ENCODE measurements around the gene GNG11. TPM values are rescaled to one million over a fixed set of nuclear protein-coding genes. Genes with fewer than 3 reads are reported as not detected.

GNG11 gene
- total RNA-seq, 3 donors from 2014 or later (not counting 1 experiment from before 2014, with no cell fraction given), result 0.57 to 4.0 (median 1.5) TPM

GRCh38 chr7:93927585-93927984 lies 6.0 kb downstream of the GNG11 start:
- DNase-seq (no peak), ATAC-seq (no peak)
- Mint-ChIP-seq H3K36me3 (no peaks in the 10 kb centered on the region), H3K27me3 (ENCODE audit: low read depth in 2 of 2) (peaks cover 26 to 63% of the 10 kb centered on the region in 2 donors), H3K4me3 (no peak overlapping the region), H3K9me3 (no peaks in the 10 kb centered on the region), H3K27ac (no peak overlapping the region), H3K4me1 (no peaks in the 10 kb centered on the region)
- no peaks in the 10 kb centered on the region for H3K4me1 ChIP-seq (ENCODE audit: control insufficient read depth, insufficient read depth, low read length)
- no peak overlapping the region for H3K4me3 ChIP-seq (ENCODE audit: low read length)
- WGBS (ENCODE audit: insufficient coverage), result 85% methylated on average over 3 of the region's 3 CpGs
- no peak for TF ChIP-seq CTCF (IDR thresholded peaks at IDR 0.05)
- no peak overlapping the region for H3K27ac ChIP-seq (ENCODE audit: low read length)
- H3K9me3 ChIP-seq (ENCODE audit: control insufficient read depth, insufficient read depth, low read length), result no peaks in the 10 kb centered on the region
- no peaks in the 10 kb centered on the region for H3K36me3 ChIP-seq (ENCODE audit: control insufficient read depth, insufficient read depth, low read length)
- H3K27me3 ChIP-seq (ENCODE audit: control insufficient read depth, insufficient read depth, low read length), result peaks cover 4% of the 10 kb centered on the region
- intact Hi-C loops (cut with micrococcal nuclease), result no loop called here

GRCh38 chr7:93931655-93932054 lies 10.1 kb downstream of the GNG11 start:
- no peaks in the 10 kb centered on the region for H3K36me3 ChIP-seq (ENCODE audit: control insufficient read depth, insufficient read depth, low read length)
- H3K4me3 ChIP-seq (ENCODE audit: low read length), result no peak overlapping the region
- no peaks in the 10 kb centered on the region for H3K36me3 Mint-ChIP-seq
- no peak for DNase-seq
- peaks cover 3% of the 10 kb centered on the region for H3K27me3 ChIP-seq (ENCODE audit: control insufficient read depth, insufficient read depth, low read length)
- ATAC-seq, result no peak
- no peak overlapping the region for H3K4me3 Mint-ChIP-seq
- no peaks in the 10 kb centered on the region for H3K4me1 Mint-ChIP-seq
- peaks cover 4% of the 10 kb centered on the region for H3K9me3 ChIP-seq (ENCODE audit: control insufficient read depth, insufficient read depth, low read length)
- no peak for TF ChIP-seq CTCF (IDR thresholded peaks at IDR 0.05)
- H3K9me3 Mint-ChIP-seq, result no peaks in the 10 kb centered on the region
- H3K4me1 ChIP-seq (ENCODE audit: control insufficient read depth, insufficient read depth, low read length), result no peaks in the 10 kb centered on the region
- 100% methylated on average over 1 of the region's 3 CpGs for WGBS (ENCODE audit: insufficient coverage)
- intact Hi-C loops (cut with micrococcal nuclease), result no loop called here
- H3K27ac Mint-ChIP-seq, result no peak overlapping the region
- peaks cover 15 to 40% of the 10 kb centered on the region in 2 donors for H3K27me3 Mint-ChIP-seq (ENCODE audit: low read depth in 2 of 2)
- no peak overlapping the region for H3K27ac ChIP-seq (ENCODE audit: low read length)

GRCh38 chr7:93933156-93933555 lies 11.6 kb downstream of the GNG11 start:
- WGBS (ENCODE audit: insufficient coverage), result 86% methylated on average over 3 of the region's 3 CpGs
- H3K9me3 Mint-ChIP-seq, result peaks cover 0 to 2% of the 10 kb centered on the region in 2 donors

More at GRCh38 chr7:93933156-93933555, 11.6 kb downstream of the GNG11 start:
- no peak overlapping the region for H3K4me3 Mint-ChIP-seq
- H3K36me3 Mint-ChIP-seq, result no peaks in the 10 kb centered on the region
- H3K4me1 ChIP-seq (ENCODE audit: control insufficient read depth, insufficient read depth, low read length), result no peaks in the 10 kb centered on the region
- ATAC-seq, result no peak
- intact Hi-C loops (cut with micrococcal nuclease), result no loop called here
- H3K27me3 Mint-ChIP-seq (ENCODE audit: low read depth in 2 of 2), result peaks cover 19 to 39% of the 10 kb centered on the region in 2 donors
- peaks cover 3% of the 10 kb centered on the region for H3K27me3 ChIP-seq (ENCODE audit: control insufficient read depth, insufficient read depth, low read length)
- H3K27ac ChIP-seq (ENCODE audit: low read length), result no peak overlapping the region
- peaks cover 4% of the 10 kb centered on the region for H3K9me3 ChIP-seq (ENCODE audit: control insufficient read depth, insufficient read depth, low read length)
- no peaks in the 10 kb centered on the region for H3K36me3 ChIP-seq (ENCODE audit: control insufficient read depth, insufficient read depth, low read length)
- H3K4me1 Mint-ChIP-seq, result no peaks in the 10 kb centered on the region
- no peak overlapping the region for H3K27ac Mint-ChIP-seq
- no peak overlapping the region for H3K4me3 ChIP-seq (ENCODE audit: low read length)
- DNase-seq, result no peak
- no peak for TF ChIP-seq CTCF (IDR thresholded peaks at IDR 0.05)
